ENCODE results near the gene CX3CR1. TPM values are rescaled to one million over a fixed set of nuclear protein-coding genes. Genes with fewer than 3 reads are reported as not detected.

The CX3CR1 gene
- total and polyA plus RNA-seq, 9 of the 15 experiments (the other 6 are each of a cell fraction or from before 2014, with no cell fraction given) = 0.03 to 0.21 TPM; not detected in 7

DNA sequence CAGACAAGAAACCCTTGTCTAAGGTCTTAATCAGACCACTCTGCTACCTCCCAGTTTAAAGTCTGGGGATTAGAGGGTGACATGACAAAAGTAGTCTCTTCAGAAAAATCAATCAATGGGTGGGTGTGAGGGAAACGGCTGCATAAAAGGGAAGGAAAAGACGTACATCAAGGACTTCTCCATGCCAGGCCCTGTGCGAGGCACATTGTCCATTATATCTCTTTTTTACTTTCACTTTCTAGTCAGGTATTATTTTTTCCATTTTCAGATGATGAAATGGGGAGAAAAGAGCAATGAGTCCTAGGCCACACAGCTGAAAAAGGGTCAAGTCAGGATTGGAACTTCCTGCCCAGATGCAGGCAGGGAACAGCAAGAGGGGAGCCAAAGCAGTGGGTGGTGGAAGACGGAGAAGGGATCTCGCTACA, 4.6 kb upstream of the CX3CR1 start (continued):
- TF ChIP-seq MAFF (IDR thresholded peaks at IDR 0.05; ENCODE audit: low read length) (no peak), ETV5 (CRISPR knock-in tag; IDR thresholded peaks at IDR 0.05; ENCODE audit: low read depth) (no peak), KAT2B (IDR thresholded peaks at IDR 0.05; ENCODE audit: low read depth, low read length) (no peak), MTF1 (CRISPR knock-in tag; IDR thresholded peaks at IDR 0.05; ENCODE audit: borderline replicate concordance) (no peak), MAFG (tag; conservative IDR thresholded peaks at IDR 0.05) (peak; percentile 62), POLR3A (IDR thresholded peaks at IDR 0.05; ENCODE audit: borderline replicate concordance, extremely low read depth, insufficient read depth, insufficient read length) (no peak), ZKSCAN8 (CRISPR knock-in tag; IDR thresholded peaks at IDR 0.05) (peak; percentile 77; the same call in 1 of the 2 replicates), SMAD3 (CRISPR knock-in tag; conservative IDR thresholded peaks at IDR 0.05) (no peak), TAF1 (IDR thresholded peaks at IDR 0.05; ENCODE audit: control insufficient read depth, extremely low read depth, insufficient read depth, low read length, severe bottlenecking) (no peak), MYC (IDR thresholded peaks at IDR 0.05; ENCODE audit: low read depth, low read length) (no peak; the same call in 1 of the 2 replicates), MYC (CRISPR knock-in tag; IDR thresholded peaks at IDR 0.05; ENCODE audit: borderline replicate concordance, low read depth) (no peak), ZNF445 (CRISPR knock-in tag; IDR thresholded peaks at IDR 0.05; ENCODE audit: low read depth) (no peak), HDAC1 (IDR thresholded peaks at IDR 0.05) (no peak), ZNF778 (CRISPR knock-in tag; IDR thresholded peaks at IDR 0.05) (no peak), CTBP1 (IDR thresholded peaks at IDR 0.05; ENCODE audit: borderline replicate concordance) (peak; percentile 67), CBFA2T3 (IDR thresholded peaks at IDR 0.05) (no peak)
- TF ChIP-seq, protein P1, sequence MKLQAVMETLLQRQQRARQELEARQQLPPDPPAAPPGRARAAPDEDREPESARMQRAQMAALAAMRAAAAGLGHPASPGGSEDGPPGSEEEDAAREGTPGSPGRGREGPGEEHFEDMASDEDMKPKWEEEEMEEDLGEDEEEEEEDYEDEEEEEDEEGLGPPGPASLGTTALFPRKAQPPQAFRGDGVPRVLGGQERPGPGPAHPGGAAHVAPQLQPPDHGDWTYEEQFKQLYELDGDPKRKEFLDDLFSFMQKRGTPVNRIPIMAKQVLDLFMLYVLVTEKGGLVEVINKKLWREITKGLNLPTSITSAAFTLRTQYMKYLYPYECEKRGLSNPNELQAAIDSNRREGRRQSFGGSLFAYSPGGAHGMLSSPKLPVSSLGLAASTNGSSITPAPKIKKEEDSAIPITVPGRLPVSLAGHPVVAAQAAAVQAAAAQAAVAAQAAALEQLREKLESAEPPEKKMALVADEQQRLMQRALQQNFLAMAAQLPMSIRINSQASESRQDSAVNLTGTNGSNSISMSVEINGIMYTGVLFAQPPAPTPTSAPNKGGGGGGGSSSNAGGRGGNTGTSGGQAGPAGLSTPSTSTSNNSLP (IDR thresholded peaks at IDR 0.05; ENCODE audit: borderline replicate concordance, low read depth, low read length) = no peak
- TF ChIP-seq, protein P2, sequence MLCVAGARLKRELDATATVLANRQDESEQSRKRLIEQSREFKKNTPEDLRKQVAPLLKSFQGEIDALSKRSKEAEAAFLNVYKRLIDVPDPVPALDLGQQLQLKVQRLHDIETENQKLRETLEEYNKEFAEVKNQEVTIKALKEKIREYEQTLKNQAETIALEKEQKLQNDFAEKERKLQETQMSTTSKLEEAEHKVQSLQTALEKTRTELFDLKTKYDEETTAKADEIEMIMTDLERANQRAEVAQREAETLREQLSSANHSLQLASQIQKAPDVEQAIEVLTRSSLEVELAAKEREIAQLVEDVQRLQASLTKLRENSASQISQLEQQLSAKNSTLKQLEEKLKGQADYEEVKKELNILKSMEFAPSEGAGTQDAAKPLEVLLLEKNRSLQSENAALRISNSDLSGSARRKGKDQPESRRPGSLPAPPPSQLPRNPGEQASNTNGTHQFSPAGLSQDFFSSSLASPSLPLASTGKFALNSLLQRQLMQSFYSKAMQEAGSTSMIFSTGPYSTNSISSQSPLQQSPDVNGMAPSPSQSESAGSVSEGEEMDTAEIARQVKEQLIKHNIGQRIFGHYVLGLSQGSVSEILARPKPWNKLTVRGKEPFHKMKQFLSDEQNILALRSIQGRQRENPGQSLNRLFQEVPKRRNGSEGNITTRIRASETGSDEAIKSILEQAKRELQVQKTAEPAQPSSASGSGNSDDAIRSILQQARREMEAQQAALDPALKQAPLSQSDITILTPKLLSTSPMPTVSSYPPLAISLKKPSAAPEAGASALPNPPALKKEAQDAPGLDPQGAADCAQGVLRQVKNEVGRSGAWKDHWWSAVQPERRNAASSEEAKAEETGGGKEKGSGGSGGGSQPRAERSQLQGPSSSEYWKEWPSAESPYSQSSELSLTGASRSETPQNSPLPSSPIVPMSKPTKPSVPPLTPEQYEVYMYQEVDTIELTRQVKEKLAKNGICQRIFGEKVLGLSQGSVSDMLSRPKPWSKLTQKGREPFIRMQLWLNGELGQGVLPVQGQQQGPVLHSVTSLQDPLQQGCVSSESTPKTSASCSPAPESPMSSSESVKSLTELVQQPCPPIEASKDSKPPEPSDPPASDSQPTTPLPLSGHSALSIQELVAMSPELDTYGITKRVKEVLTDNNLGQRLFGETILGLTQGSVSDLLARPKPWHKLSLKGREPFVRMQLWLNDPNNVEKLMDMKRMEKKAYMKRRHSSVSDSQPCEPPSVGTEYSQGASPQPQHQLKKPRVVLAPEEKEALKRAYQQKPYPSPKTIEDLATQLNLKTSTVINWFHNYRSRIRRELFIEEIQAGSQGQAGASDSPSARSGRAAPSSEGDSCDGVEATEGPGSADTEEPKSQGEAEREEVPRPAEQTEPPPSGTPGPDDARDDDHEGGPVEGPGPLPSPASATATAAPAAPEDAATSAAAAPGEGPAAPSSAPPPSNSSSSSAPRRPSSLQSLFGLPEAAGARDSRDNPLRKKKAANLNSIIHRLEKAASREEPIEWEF (CRISPR knock-in tag; IDR thresholded peaks at IDR 0.05) = 0 out of 2 replicates have a peak, but pooled peaks have one; percentile 15
- TF ChIP-seq, protein P3, sequence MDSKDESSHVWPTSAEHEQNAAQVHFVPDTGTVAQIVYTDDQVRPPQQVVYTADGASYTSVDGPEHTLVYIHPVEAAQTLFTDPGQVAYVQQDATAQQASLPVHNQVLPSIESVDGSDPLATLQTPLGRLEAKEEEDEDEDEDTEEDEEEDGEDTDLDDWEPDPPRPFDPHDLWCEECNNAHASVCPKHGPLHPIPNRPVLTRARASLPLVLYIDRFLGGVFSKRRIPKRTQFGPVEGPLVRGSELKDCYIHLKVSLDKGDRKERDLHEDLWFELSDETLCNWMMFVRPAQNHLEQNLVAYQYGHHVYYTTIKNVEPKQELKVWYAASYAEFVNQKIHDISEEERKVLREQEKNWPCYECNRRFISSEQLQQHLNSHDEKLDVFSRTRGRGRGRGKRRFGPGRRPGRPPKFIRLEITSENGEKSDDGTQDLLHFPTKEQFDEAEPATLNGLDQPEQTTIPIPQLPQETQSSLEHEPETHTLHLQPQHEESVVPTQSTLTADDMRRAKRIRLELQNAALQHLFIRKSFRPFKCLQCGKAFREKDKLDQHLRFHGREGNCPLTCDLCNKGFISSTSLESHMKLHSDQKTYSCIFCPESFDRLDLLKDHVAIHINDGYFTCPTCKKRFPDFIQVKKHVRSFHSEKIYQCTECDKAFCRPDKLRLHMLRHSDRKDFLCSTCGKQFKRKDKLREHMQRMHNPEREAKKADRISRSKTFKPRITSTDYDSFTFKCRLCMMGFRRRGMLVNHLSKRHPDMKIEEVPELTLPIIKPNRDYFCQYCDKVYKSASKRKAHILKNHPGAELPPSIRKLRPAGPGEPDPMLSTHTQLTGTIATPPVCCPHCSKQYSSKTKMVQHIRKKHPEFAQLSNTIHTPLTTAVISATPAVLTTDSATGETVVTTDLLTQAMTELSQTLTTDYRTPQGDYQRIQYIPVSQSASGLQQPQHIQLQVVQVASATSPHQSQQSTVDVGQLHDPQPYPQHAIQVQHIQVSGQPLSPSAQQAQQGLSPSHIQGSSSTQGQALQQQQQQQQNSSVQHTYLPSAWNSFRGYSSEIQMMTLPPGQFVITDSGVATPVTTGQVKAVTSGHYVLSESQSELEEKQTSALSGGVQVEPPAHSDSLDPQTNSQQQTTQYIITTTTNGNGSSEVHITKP (IDR thresholded peaks at IDR 0.05; ENCODE audit: partially characterized antibody) = no peak
